HG03457 (cell line): Measurements from ENCODE around the gene HES2.
"Not testable (repeated sequence)": the region's sequence is repeated elsewhere in the genome, so short reads cannot be mapped to it uniquely, and the experiment has no call there.

Experiments
- ATAC-seq: cut with Tn5 transposase; IDR thresholded peaks from one replicate; pipeline ENCODE4 v1.9.1; 2021; ENCODE audit warnings: moderate number of reproducible peaks; ENCODE audit not compliant: unreplicated experiment

HES2 gene

DNA sequence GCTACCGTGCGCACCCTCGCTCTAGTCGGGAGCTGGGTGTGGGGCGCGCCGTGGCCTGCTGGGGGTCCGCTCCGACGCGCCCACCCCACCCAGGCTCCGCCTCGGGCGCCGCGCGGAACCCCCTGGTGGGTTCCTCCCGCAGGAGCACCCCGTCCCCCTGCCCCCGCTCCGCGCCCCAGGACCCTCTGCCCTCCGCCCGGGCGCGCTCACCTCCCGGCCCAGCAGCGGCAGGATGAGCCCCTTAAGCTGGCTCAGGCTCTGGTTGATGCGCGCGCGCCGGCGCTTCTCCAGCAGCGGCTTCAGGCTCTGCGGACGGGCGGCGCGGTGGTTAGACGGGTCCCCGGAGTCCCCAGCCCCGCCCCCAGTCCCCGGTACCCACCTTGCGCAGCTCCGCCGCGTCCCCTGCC, 319 bp downstream of the HES2 start:
- ATAC-seq = no peak

GRCh38 chr1:6418668-6419396, 887 bp downstream of the HES2 start:
- no peak for ATAC-seq

- no peak for ATAC-seq
Observed at GRCh38 chr1:6417961-6418667, 1.6 kb downstream of the HES2 start.

GRCh38 chr1:6416906-6417305, 2.8 kb downstream of the HES2 start:
- ATAC-seq = no peak

DNA sequence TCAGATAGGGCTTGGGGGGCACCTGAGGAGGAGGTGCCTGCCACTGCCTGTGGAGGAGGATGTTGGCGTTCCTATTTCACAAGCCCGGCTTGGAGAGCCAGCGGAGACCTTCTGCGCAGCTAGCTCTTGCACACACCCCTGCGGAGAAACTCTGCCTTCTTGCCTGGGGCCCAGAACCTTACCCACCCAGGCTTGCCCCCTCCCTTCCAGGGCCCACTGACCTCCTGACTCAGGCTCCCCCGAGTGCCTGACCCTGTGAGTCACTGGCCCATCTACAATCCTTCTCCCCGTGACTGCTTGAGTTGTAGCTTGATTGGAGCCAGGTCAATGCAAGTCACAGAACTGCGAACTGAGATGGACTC, 3.4 kb downstream of the HES2 start:
- no peak for ATAC-seq

- no peak for ATAC-seq
Observed at GRCh38 chr1:6414881-6415626, 4.7 kb downstream of the HES2 start.

DNA sequence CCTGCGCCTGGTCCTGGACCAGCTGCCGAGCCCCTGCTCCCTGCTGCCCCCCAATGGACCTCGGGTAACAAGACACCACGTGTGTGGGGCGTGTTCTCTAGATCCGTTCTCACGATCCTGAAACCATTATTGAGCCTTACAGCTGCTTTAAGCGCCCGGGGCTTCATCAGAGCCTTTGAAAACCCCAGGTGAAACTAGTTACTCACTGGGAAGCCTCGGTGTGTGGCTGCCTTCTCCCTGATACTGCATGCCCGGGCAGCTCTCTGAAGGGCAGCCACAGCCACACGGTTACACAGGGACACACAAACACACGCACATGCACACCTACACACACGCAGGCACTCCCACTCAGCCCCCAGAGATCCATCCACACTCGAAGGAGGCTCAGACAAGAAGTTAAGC, 5.3 kb downstream of the HES2 start:
- ATAC-seq = no peak

DNA sequence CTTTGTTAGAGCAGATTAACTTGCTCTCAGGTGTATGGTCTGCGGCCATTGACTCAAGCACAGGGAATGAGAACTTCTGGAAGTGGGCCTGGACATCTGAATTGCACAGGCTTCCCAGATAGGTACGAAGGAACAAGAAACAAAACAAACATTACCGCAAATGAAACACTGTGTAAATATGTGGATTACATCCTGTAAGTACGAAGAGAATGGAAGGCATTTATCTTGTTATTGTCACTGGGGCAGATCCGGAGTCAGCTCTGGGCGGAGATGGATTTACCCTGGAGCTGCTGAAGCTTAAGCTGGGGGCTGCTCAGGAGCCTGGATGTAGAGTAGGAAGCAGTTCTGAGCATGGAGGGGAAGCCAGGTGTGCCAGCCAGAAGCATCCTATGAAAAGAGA, 6.8 kb downstream of the HES2 start:
- ATAC-seq = no peak

GRCh38 chr1:6410248-6410893, 9.3 kb downstream of the HES2 start:
- ATAC-seq = no peak

GRCh38 chr1:6409733-6410132, 10.0 kb downstream of the HES2 start:
- ATAC-seq = no peak

- no peak for ATAC-seq
Observed at GRCh38 chr1:6409053-6409452, 10.7 kb downstream of the HES2 start.

DNA sequence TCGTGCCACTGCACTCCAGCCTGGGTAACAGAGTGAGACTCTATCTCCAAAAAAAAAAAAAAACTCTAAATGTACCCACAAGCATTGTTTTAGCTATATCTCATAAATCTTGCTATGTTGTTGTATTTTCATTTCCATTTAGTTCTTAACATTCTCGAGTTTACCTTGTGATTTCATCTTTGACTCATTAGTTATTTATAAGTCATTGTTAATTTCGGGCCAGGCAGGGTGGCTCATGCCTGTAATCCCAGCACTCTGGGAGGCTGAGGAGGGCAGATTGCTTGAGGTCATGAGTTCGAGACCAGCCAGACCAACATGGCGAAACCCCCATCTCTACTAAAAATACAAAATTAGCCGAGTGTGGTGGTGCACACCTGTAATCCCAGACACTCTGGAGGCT, 11.7 kb downstream of the HES2 start:
- ATAC-seq = no peak

- no peak for ATAC-seq
Observed at GRCh38 chr1:6401673-6402072, 18.0 kb downstream of the HES2 start.

DNA sequence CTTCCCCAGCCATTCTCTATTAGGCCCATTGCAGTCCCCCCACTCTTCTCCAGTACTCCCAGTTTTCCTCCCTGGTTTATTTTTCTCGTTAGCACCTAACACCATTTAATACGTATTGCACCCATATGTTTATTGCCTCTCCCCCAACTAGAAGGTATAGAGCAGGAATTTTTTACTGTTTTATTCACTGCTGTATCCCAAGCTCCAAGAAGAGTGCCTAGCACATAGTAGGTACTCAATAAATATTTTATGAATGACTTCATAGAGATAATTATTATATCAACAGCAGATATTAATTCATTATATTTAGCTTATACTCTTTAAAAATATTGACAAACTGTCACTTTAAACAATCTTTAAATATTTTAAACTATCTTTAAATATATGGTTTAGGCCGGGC, 20.4 kb downstream of the HES2 start:
- ATAC-seq = no peak

GRCh38 chr1:6397844-6398441, 21.8 kb downstream of the HES2 start:
- ATAC-seq = no peak

GRCh38 chr1:6396998-6397397, 22.7 kb downstream of the HES2 start:
- no peak for ATAC-seq

GRCh38 chr1:6395781-6396244, 23.9 kb downstream of the HES2 start:
- ATAC-seq = not testable (repeated sequence)

- ATAC-seq = not testable (repeated sequence)
Observed at GRCh38 chr1:6395130-6395529, 24.6 kb downstream of the HES2 start.

DNA sequence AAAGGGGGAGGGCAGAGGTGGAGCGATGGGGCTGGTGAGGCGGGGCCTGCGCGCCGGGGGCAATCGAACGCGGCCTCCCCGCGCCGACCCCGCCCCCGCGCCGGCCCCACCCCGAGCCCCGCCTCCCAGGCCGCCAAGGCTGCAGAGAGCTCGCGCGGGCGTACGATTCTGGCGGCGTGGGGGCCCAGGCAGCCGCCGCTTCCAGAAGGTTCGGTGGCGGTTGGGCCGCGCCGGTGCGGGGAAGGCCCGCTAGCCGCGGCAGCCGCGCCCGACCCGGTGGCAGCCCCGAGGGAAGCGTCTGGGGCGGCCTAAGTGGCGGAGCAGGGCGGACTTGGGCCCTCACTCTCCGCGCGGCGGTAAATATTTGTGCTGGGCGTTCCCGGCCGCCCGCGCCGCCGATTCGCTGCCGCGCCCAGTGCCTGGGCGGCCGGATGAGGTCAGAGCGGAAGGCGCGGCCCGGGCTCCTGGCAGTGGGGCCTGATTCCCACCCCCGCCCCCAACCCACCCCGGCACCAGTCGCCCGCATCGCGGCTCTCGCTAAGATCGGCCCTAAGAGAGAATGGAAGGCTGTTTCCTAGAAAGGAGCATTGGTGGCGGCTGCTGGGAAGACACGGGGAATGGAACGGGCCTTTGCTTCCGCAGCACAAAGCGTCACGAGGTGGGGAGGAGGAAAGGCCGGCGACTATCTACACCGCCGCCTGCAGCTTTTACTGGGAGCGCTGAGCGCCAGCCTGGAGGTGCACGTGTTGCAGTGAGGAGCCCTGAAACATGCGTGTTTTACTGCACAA, 26.1 kb downstream of the HES2 start, which contains the start of gene ACOT7:
TSS of gene ACOT7 (minus strand) at position 368 of the 788 bp plus-strand sequence. CDS start 368 bp downstream, outside the sequence.
- peak; percentile 68 for ATAC-seq

- ATAC-seq = peak; percentile 20
Observed at GRCh38 chr1:6392809-6393399, 26.8 kb downstream of the HES2 start.
